NB4 (cell line): ENCODE measurements around the gene PDE3A.

Experiments
- MAX ChIP-seq: IDR thresholded peaks from 2 replicates; pipeline ENCODE4 v1.6.1; 2011; ENCODE audit warnings: low read depth, low read length
- POLR2A ChIP-seq: IDR thresholded peaks from 2 replicates; pipeline ENCODE4 v1.6.1; 2011; ENCODE audit warnings: mild to moderate bottlenecking; ENCODE audit not compliant: insufficient read length; ENCODE audit errors: extremely low read depth
- TF ChIP-seq, protein P1 (sequence below): IDR thresholded peaks from one replicate; pipeline ENCODE4 v1.5.1; 2012; ENCODE audit warnings: low read depth, low read length

- TF ChIP-seq, protein P1, sequence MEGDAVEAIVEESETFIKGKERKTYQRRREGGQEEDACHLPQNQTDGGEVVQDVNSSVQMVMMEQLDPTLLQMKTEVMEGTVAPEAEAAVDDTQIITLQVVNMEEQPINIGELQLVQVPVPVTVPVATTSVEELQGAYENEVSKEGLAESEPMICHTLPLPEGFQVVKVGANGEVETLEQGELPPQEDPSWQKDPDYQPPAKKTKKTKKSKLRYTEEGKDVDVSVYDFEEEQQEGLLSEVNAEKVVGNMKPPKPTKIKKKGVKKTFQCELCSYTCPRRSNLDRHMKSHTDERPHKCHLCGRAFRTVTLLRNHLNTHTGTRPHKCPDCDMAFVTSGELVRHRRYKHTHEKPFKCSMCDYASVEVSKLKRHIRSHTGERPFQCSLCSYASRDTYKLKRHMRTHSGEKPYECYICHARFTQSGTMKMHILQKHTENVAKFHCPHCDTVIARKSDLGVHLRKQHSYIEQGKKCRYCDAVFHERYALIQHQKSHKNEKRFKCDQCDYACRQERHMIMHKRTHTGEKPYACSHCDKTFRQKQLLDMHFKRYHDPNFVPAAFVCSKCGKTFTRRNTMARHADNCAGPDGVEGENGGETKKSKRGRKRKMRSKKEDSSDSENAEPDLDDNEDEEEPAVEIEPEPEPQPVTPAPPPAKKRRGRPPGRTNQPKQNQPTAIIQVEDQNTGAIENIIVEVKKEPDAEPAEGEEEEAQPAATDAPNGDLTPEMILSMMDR: no peak
- TF ChIP-seq POLR2A (no peak), MAX (no peak)
Measured at GRCh38 chr12:20585913-20586312, 217.6 kb downstream of the PDE3A start.
